ENCODE measurements around the gene ZFPM1. TPM values are rescaled to one million over a fixed set of nuclear protein-coding genes. Genes with fewer than 3 reads are reported as not detected.
A peak's percentile ranks its signal among the peaks of the same experiment; 100 is the strongest.

Gene ZFPM1
- polyA plus RNA-seq, result 1 to 10 TPM in 1 of 2 donors, under 1 TPM in 1; 0.98 to 2.6 TPM

GRCh38 chr16:88453217-88453531 lies at the start of gene ZFPM1:
Gene ZFPM1 (plus strand): TSS chr16:88453280. CDS start chr16:88453639, 359 bp downstream.
- H3K36me3 ChIP-seq (ENCODE audit: control insufficient read depth in 2 of 2, insufficient read depth in 2 of 2, low read length in 1 of 2), result no peaks in the 10 kb centered on the region
- peak within 1 kb of the TSS; percentile 41 to 45 for H3K27ac ChIP-seq (ENCODE audit: low read depth in 2 of 2, low read length in 1 of 2)
- 0 to 2% methylated on average over 13 to 57 of the region's 57 CpGs for WGBS, 2 donors
- no peaks in the 10 kb centered on the region for H3K9me3 ChIP-seq (ENCODE audit: control insufficient read depth in 2 of 2, insufficient read depth in 1 of 2, low read depth in 1 of 2, low read length in 1 of 2)
- H3K4me1 ChIP-seq (ENCODE audit: control insufficient read depth in 2 of 2, insufficient read depth in 2 of 2, low read length in 1 of 2), result peaks cover 15% of the 10 kb centered on the region in 2 donors
- H3K4me3 ChIP-seq (ENCODE audit: low read depth in 1 of 2, low read length in 2 of 2), result peak within 1 kb of the TSS; percentile 56 to 69
- H3K27me3 ChIP-seq (ENCODE audit: control insufficient read depth in 1 of 2, insufficient read depth in 2 of 2, low read length in 2 of 2), result no peaks in the 10 kb centered on the region

GRCh38 chr16:88403794-88404581 lies 49.1 kb upstream of the ZFPM1 start:
- Histone ChIP-seq H3K27me3 (ENCODE audit: control insufficient read depth in 1 of 2, insufficient read depth in 2 of 2, low read length in 2 of 2) (no peaks in the 10 kb centered on the region), H3K4me3 (ENCODE audit: low read depth in 1 of 2, low read length in 2 of 2) (no peak overlapping the region), H3K36me3 (ENCODE audit: control insufficient read depth in 2 of 2, insufficient read depth in 2 of 2, low read length in 1 of 2) (no peaks in the 10 kb centered on the region), H3K27ac (ENCODE audit: low read depth in 2 of 2, low read length in 1 of 2) (no peak overlapping the region), H3K9me3 (ENCODE audit: control insufficient read depth in 2 of 2, insufficient read depth in 1 of 2, low read depth in 1 of 2, low read length in 1 of 2) (no peaks in the 10 kb centered on the region), H3K4me1 (ENCODE audit: control insufficient read depth in 2 of 2, insufficient read depth in 2 of 2, low read length in 1 of 2) (no peaks in the 10 kb centered on the region)
- 77 to 79% methylated on average over 22 of the region's 22 CpGs for WGBS, 2 donors

DNA sequence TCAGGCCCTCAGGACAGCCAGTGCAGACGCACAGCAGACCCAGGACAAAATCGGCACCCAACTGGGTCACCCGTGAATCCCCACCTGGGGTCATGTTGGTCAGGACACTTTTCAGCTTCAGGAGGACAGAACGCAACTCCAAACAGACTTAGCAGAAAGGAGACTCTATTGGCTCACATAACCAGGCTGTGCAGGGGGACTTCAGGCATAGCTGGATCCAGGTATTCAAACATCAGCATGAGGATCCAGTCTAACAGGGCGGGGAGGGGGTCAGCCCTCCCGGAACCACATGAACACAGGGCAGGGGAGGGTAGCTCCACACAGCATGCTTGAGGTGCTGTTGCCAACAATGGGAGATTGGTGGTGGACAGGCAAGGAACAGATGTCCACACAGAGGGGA lies 48.3 kb upstream of the ZFPM1 start:
- Histone ChIP-seq H3K4me3 (ENCODE audit: low read depth in 1 of 2, low read length in 2 of 2) (no peak overlapping the region), H3K27me3 (ENCODE audit: control insufficient read depth in 1 of 2, insufficient read depth in 2 of 2, low read length in 2 of 2) (no peaks in the 10 kb centered on the region), H3K36me3 (ENCODE audit: control insufficient read depth in 2 of 2, insufficient read depth in 2 of 2, low read length in 1 of 2) (no peaks in the 10 kb centered on the region), H3K4me1 (ENCODE audit: control insufficient read depth in 2 of 2, insufficient read depth in 2 of 2, low read length in 1 of 2) (no peaks in the 10 kb centered on the region), H3K9me3 (ENCODE audit: control insufficient read depth in 2 of 2, insufficient read depth in 1 of 2, low read depth in 1 of 2, low read length in 1 of 2) (no peaks in the 10 kb centered on the region), H3K27ac (ENCODE audit: low read depth in 2 of 2, low read length in 1 of 2) (no peak overlapping the region)
- 84 to 92% methylated on average over 6 of the region's 6 CpGs for WGBS, 2 donors

DNA sequence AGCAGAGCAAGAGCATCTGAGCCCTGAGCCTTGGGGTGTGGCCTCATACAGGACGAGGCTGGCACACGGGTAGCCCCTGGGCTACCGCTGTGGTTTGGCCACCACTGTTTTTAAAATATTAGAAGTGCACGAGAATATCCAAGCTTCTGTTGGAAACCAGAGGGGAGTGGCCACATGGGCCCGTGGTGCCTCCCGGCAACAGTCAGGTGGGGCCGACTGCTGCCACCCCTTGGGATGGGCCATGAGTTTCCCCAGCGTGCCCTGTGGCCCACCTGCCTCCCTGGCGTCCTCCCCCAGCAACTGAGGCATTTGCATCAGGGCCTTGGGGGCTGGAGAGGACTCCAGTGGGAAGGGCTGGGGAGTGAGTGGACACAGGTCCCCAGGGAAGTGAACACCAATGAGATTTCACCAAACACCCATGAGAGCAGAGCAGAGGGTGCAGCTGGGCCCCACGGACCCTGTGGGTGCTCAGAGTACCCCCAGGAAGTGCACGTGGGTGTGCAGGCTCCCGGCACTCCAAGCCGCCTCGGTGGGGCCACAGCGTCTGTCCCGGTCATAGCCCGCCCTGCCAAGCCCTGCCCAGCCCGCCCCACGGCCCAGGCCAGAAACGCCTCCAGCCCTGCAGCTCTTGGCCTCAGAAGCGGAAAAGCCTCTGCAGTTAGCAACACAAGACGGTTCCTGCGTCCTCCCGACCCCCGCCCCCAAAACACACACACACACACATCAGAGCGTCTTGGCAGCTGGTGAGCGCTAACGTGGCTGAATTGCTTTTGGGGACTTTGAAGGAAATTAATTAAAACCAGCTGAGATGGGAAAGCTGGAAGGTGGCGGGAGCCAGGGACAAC lies 47.6 kb upstream of the ZFPM1 start:
- H3K27ac ChIP-seq (ENCODE audit: low read depth in 2 of 2, low read length in 1 of 2), result no peak overlapping the region

GRCh38 chr16:88406096-88407041 lies 46.7 kb upstream of the ZFPM1 start:
- Histone ChIP-seq H3K4me3 (ENCODE audit: low read depth in 1 of 2, low read length in 2 of 2) (no peak overlapping the region), H3K36me3 (ENCODE audit: control insufficient read depth in 2 of 2, insufficient read depth in 2 of 2, low read length in 1 of 2) (no peaks in the 10 kb centered on the region), H3K9me3 (ENCODE audit: control insufficient read depth in 2 of 2, insufficient read depth in 1 of 2, low read depth in 1 of 2, low read length in 1 of 2) (no peaks in the 10 kb centered on the region), H3K4me1 (ENCODE audit: control insufficient read depth in 2 of 2, insufficient read depth in 2 of 2, low read length in 1 of 2) (no peaks in the 10 kb centered on the region), H3K27me3 (ENCODE audit: control insufficient read depth in 1 of 2, insufficient read depth in 2 of 2, low read length in 2 of 2) (no peaks in the 10 kb centered on the region), H3K27ac (ENCODE audit: low read depth in 2 of 2, low read length in 1 of 2) (no peak overlapping the region)
- WGBS, 2 donors, result 60 to 62% methylated on average over 34 to 39 of the region's 39 CpGs

More for the DNA sequence above, 47.6 kb upstream of the ZFPM1 start:
- WGBS, 2 donors, result 30 to 44% methylated on average over 28 to 29 of the region's 29 CpGs
- H3K4me1 ChIP-seq (ENCODE audit: control insufficient read depth in 2 of 2, insufficient read depth in 2 of 2, low read length in 1 of 2), result no peaks in the 10 kb centered on the region
- no peaks in the 10 kb centered on the region for H3K27me3 ChIP-seq (ENCODE audit: control insufficient read depth in 1 of 2, insufficient read depth in 2 of 2, low read length in 2 of 2)
- H3K36me3 ChIP-seq (ENCODE audit: control insufficient read depth in 2 of 2, insufficient read depth in 2 of 2, low read length in 1 of 2), result no peaks in the 10 kb centered on the region
- no peaks in the 10 kb centered on the region for H3K9me3 ChIP-seq (ENCODE audit: control insufficient read depth in 2 of 2, insufficient read depth in 1 of 2, low read depth in 1 of 2, low read length in 1 of 2)
- H3K4me3 ChIP-seq (ENCODE audit: low read depth in 1 of 2, low read length in 2 of 2), result no peak overlapping the region

GRCh38 chr16:88407042-88407420 lies 46.0 kb upstream of the ZFPM1 start:
- Histone ChIP-seq H3K27ac (ENCODE audit: low read depth in 2 of 2, low read length in 1 of 2) (no peak overlapping the region), H3K4me3 (ENCODE audit: low read depth in 1 of 2, low read length in 2 of 2) (no peak overlapping the region), H3K4me1 (ENCODE audit: control insufficient read depth in 2 of 2, insufficient read depth in 2 of 2, low read length in 1 of 2) (no peaks in the 10 kb centered on the region), H3K36me3 (ENCODE audit: control insufficient read depth in 2 of 2, insufficient read depth in 2 of 2, low read length in 1 of 2) (no peaks in the 10 kb centered on the region), H3K27me3 (ENCODE audit: control insufficient read depth in 1 of 2, insufficient read depth in 2 of 2, low read length in 2 of 2) (no peaks in the 10 kb centered on the region), H3K9me3 (ENCODE audit: control insufficient read depth in 2 of 2, insufficient read depth in 1 of 2, low read depth in 1 of 2, low read length in 1 of 2) (no peaks in the 10 kb centered on the region)
- WGBS, 2 donors, result 84 to 93% methylated on average over 20 of the region's 20 CpGs

GRCh38 chr16:88407807-88408206 lies 45.3 kb upstream of the ZFPM1 start:
- Histone ChIP-seq H3K9me3 (ENCODE audit: control insufficient read depth in 2 of 2, insufficient read depth in 1 of 2, low read depth in 1 of 2, low read length in 1 of 2) (no peaks in the 10 kb centered on the region), H3K36me3 (ENCODE audit: control insufficient read depth in 2 of 2, insufficient read depth in 2 of 2, low read length in 1 of 2) (no peaks in the 10 kb centered on the region), H3K4me3 (ENCODE audit: low read depth in 1 of 2, low read length in 2 of 2) (no peak overlapping the region), H3K27ac (ENCODE audit: low read depth in 2 of 2, low read length in 1 of 2) (no peak overlapping the region), H3K27me3 (ENCODE audit: control insufficient read depth in 1 of 2, insufficient read depth in 2 of 2, low read length in 2 of 2) (no peaks in the 10 kb centered on the region), H3K4me1 (ENCODE audit: control insufficient read depth in 2 of 2, insufficient read depth in 2 of 2, low read length in 1 of 2) (peaks cover 0 to under 1% of the 10 kb centered on the region in 2 donors)
- 77 to 80% methylated on average over 5 of the region's 5 CpGs for WGBS, 2 donors

DNA sequence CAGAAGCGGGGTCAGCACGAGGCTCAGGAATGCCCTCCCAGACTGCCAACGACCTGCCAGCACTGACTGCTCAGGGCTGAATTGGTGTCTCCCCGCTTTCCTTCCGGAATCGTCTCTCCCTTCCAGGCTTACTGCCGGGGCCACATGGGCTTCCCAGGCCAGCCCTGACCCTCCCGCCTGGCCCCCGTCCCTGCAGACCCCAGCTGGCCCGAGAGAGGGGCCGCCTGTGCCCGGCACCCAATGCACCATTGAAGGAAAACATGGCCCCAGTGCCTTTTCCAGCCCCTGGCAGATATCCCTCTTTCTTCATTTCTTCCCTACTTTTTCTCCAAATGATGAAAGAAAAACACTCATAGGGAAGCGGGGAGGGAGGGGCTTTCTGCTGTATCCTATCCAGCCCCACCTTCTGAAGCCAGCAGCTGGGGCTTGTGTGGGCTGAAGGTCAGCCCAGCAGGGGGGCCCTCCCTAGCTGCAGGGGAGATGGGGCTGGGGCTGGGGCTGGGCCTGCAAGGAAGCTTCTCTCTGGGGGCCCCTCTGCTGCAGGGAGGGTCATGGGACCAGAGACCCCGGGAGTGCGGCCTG lies 44.4 kb upstream of the ZFPM1 start:
- no peaks in the 10 kb centered on the region for H3K9me3 ChIP-seq (ENCODE audit: control insufficient read depth in 2 of 2, insufficient read depth in 1 of 2, low read depth in 1 of 2, low read length in 1 of 2)
- no peak overlapping the region for H3K27ac ChIP-seq (ENCODE audit: low read depth in 2 of 2, low read length in 1 of 2)
- H3K36me3 ChIP-seq (ENCODE audit: control insufficient read depth in 2 of 2, insufficient read depth in 2 of 2, low read length in 1 of 2), result no peaks in the 10 kb centered on the region
- H3K4me1 ChIP-seq (ENCODE audit: control insufficient read depth in 2 of 2, insufficient read depth in 2 of 2, low read length in 1 of 2), result peaks cover 0 to 2% of the 10 kb centered on the region in 2 donors
- no peak overlapping the region for H3K4me3 ChIP-seq (ENCODE audit: low read depth in 1 of 2, low read length in 2 of 2)
- no peaks in the 10 kb centered on the region for H3K27me3 ChIP-seq (ENCODE audit: control insufficient read depth in 1 of 2, insufficient read depth in 2 of 2, low read length in 2 of 2)
- WGBS, 2 donors, result 81 to 83% methylated on average over 14 to 15 of the region's 15 CpGs

Measured in esophagus (tissue), 2 donors.